GM13977 (cell line): ENCODE data around the gene BRINP2.
A peak's percentile ranks its signal among the peaks of the same experiment; 100 is the strongest.

Experiments used
- DNase-seq: peaks from one replicate; pipeline ENCODE4 v3.0.0; 2012; ENCODE audit warnings: low spot score
- in situ Hi-C: fragments of 300-500 bp; cut with MboI; formaldehyde crosslinking; loops from one replicate; pipeline ENCODE4 v1.12.0; 2022; ENCODE audit warnings: low sequenced_read_pairs, low pct_unique_long_range_greater_than_20kb, mixed read lengths, inconsistent platforms; ENCODE audit not compliant: unreplicated experiment
- TF ChIP-seq, protein P1 (sequence below): IDR thresholded peaks from 2 replicates; pipeline ENCODE4 v1.5.1; 2012; ENCODE audit warnings: mild to moderate bottlenecking, control low read depth; ENCODE audit not compliant: insufficient read depth; ENCODE audit errors: extremely low read depth, missing control alignments

BRINP2 gene

DNA sequence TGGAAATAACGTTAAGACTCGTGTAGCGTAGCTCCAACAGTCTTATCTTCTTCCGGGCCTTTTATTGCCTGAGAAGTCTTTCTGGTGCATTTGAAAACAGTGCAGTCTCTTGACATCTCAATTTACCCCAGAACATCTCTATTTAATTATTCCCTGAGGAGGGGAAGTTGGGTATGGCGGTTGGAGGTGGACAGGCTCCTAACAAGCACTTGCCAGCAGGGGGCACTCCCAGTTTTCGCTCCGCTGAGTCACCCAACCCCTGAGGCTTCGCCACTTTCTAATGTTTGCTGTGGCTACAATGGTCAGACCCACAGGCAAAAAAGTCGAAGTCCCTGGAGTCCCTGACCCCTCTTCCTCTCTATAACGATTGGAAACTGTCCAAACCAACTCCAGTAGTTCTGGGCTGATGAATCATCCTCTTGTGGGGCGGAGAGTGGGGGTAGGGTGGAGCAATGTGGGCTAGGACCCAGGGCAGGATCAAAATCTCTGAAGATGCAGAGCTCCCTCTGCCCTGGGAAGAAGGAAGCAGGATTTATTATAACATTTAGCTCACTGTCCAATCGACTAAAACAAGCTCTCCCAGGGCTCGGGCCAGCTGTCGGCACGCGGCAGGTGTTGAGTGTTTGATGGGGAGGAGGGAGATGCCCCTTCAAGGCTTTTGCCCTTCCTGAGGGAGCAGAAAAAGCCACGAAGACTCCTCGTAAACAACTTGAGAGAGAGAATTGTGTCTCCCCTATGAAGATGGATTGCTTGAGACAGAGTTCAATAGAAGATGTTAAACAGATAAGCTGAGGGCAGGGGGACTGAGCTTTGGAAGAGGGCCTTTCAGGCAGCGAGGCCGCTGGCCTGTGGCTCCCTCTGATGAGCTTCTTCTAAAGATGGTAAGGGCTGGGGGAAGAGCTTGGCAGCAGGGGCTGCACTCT, 85.7 kb downstream of the BRINP2 start:
- in situ Hi-C loops: no loop called here
- peak; percentile 44 for DNase-seq
- TF ChIP-seq, protein P1, sequence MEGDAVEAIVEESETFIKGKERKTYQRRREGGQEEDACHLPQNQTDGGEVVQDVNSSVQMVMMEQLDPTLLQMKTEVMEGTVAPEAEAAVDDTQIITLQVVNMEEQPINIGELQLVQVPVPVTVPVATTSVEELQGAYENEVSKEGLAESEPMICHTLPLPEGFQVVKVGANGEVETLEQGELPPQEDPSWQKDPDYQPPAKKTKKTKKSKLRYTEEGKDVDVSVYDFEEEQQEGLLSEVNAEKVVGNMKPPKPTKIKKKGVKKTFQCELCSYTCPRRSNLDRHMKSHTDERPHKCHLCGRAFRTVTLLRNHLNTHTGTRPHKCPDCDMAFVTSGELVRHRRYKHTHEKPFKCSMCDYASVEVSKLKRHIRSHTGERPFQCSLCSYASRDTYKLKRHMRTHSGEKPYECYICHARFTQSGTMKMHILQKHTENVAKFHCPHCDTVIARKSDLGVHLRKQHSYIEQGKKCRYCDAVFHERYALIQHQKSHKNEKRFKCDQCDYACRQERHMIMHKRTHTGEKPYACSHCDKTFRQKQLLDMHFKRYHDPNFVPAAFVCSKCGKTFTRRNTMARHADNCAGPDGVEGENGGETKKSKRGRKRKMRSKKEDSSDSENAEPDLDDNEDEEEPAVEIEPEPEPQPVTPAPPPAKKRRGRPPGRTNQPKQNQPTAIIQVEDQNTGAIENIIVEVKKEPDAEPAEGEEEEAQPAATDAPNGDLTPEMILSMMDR: peak; percentile 59

GRCh38 chr1:177257128-177257527, 86.4 kb downstream of the BRINP2 start:
- DNase-seq: no peak
- TF ChIP-seq, protein P1: no peak
- in situ Hi-C loops: no loop called here

GRCh38 chr1:177257576-177257975, 86.8 kb downstream of the BRINP2 start:
- TF ChIP-seq, protein P1: no peak
- in situ Hi-C loops: no loop called here
- DNase-seq: no peak

- DNase-seq: no peak
- TF ChIP-seq, protein P1: no peak
- in situ Hi-C loops: no loop called here
Observed at GRCh38 chr1:177270863-177271262, 100.1 kb downstream of the BRINP2 start.

GRCh38 chr1:177273141-177273540, 102.4 kb downstream of the BRINP2 start:
- DNase-seq: no peak
- in situ Hi-C loops: no loop called here
- TF ChIP-seq, protein P1: no peak

- in situ Hi-C loops: no loop called here
- DNase-seq: no peak
Observed at GRCh38 chr1:177274687-177275211, 104.0 kb downstream of the BRINP2 start.

More at GRCh38 chr1:177274687-177275211, 104.0 kb downstream of the BRINP2 start:
- TF ChIP-seq, protein P1: no peak
